HepG2 (cell line): ENCODE measurements around the gene UQCR11. TPM values are rescaled to one million over a fixed set of nuclear protein-coding genes. Genes with fewer than 3 reads are reported as not detected.
A peak's percentile ranks its signal among the peaks of the same experiment; 100 is the strongest.

Source experiments
- ATAC-seq: fragments of 200-7000 bp; cut with Tn5 transposase; 3 replicates; pipeline ENCODE4 v1.9.1; 2020; ENCODE audit warnings: mild to moderate bottlenecking, moderate library complexity
- BruUV-seq: library from RNA; stranded (reverse); fragments of 400-500 nt; replicated peaks from 2 replicates; lab custom pipeline; 2021; lab: Mats Ljungman, UMichigan
- CTCF ChIA-PET: fragments of 300-600 bp; formaldehyde crosslinking; extraction: SDS; loops from one replicate; lab custom pipeline; 2021; ENCODE audit warnings: low total read pairs, inconsistent platforms, low intra/inter-chr PET ratio; lab: Yijun Ruan, JAX
- POLR2A ChIA-PET: fragments of 350-600 bp; sonication (Branson Sonifier 250); formaldehyde crosslinking; loops from one replicate; lab custom pipeline; 2020; ENCODE audit warnings: antibody characterized with exemption, inconsistent platforms; lab: Yijun Ruan, JAX
- DNase-seq: peaks from one replicate; pipeline ENCODE4 v3.0.0-alpha.2; 2015; ENCODE audit warnings: low spot score
- FAIRE-seq: peaks from 3 replicates; lab custom pipeline; 2011; peaks lifted over from hg19 to GRCh38; lab: Jason Lieb, UNC
- H2AFZ ChIP-seq: one replicate; pipeline ENCODE4 v1.6.1; 2011; ENCODE audit warnings: low read length, inconsistent platforms
- H3K27ac ChIP-seq: fragments of 300-600 bp; 3 replicates; pipeline ENCODE4 v1.8.0; 2011; ENCODE audit warnings: mixed run types, mild to moderate bottlenecking, mixed read lengths, low read length, inconsistent platforms; ENCODE audit not compliant: insufficient read depth; ENCODE audit errors: extremely low read length
- H3K27me3 ChIP-seq, 2 experiments: fragments of 200-600 bp in 1 of 2; 2 replicates in 1 of 2; 3 replicates in 1 of 2; pipeline versions ENCODE4 v1.6.0 to v1.8.0; 2011; ENCODE audit warnings: low read length in 2 of 2, mild to moderate bottlenecking in 2 of 2, moderate library complexity in 2 of 2, inconsistent platforms in 1 of 2; ENCODE audit not compliant: insufficient read depth in 2 of 2, control insufficient read depth in 1 of 2
- H3K36me3 ChIP-seq, 2 experiments: fragments of 200-600 bp in 1 of 2; replicated peaks in 1 of 2; 2 replicates in 1 of 2; 3 replicates in 1 of 2; pipeline versions ENCODE4 v1.5.1 to v1.8.0; 2011; ENCODE audit warnings: low read length in 2 of 2, inconsistent platforms in 1 of 2; ENCODE audit not compliant: insufficient read depth in 2 of 2, control insufficient read depth in 1 of 2
- H3K4me1 ChIP-seq: 2 replicates; pipeline ENCODE4 v1.5.1; 2012; ENCODE audit warnings: low read length, inconsistent platforms; ENCODE audit not compliant: insufficient read depth
- H3K4me2 ChIP-seq: 2 replicates; pipeline ENCODE4 v1.6.0; 2011; ENCODE audit warnings: low read depth, low read length, inconsistent platforms
- H3K4me3 ChIP-seq, 3 experiments: fragments of 200-600 bp in 1 of 3; sonication (generic), shearing (Covaris generic) in 1 of 3; replicated peaks in 1 of 3; 2 replicates each; pipeline ENCODE4 v1.5.1; 2011 to 2016; ENCODE audit warnings: low read length in 3 of 3, inconsistent platforms in 2 of 3, low read depth in 2 of 3, mild to moderate bottlenecking in 2 of 3, control low read depth in 1 of 3, mixed read lengths in 1 of 3; ENCODE audit not compliant: insufficient read depth in 1 of 3
- H3K79me2 ChIP-seq: one replicate; pipeline ENCODE4 v1.6.1; 2011; ENCODE audit warnings: low read length, inconsistent platforms; ENCODE audit not compliant: insufficient read depth
- H3K9ac ChIP-seq: 2 replicates; pipeline ENCODE4 v1.6.0; 2011; ENCODE audit warnings: mild to moderate bottlenecking, low read depth, low read length, inconsistent platforms; ENCODE audit not compliant: insufficient read depth
- H3K9me3 ChIP-seq: 2 replicates; pipeline ENCODE4 v1.5.1; 2012; ENCODE audit warnings: mild to moderate bottlenecking, low read length
- H4K20me1 ChIP-seq: 2 replicates; pipeline ENCODE4 v1.6.0; 2011; ENCODE audit warnings: inconsistent platforms, mild to moderate bottlenecking, low read length, moderate library complexity; ENCODE audit not compliant: insufficient read depth
- AGO2 ChIP-seq: fragments of 200-400 bp; formaldehyde crosslinking; optimal IDR thresholded peaks from 2 replicates; pipeline ENCODE3; 2017; ENCODE audit warnings: mild to moderate bottlenecking, low read depth, low read length, moderate library complexity
- PAX8 ChIP-seq: sonication (generic); formaldehyde crosslinking; IDR thresholded peaks from 2 replicates; pipeline ENCODE4 v1.8.0; 2022; ENCODE audit warnings: mild to moderate bottlenecking, missing genetic modification reagents, borderline replicate concordance
- RBFOX2 ChIP-seq: fragments of 200-400 bp; formaldehyde crosslinking; IDR thresholded peaks from 2 replicates; pipeline ENCODE4 v1.6.1; 2017; ENCODE audit warnings: low read depth, mild to moderate bottlenecking, low read length
- YY1 ChIP-seq: IDR thresholded peaks from 2 replicates; pipeline ENCODE4 v1.6.1; 2011; ENCODE audit warnings: low read length, low read depth, moderate library complexity, mild to moderate bottlenecking; ENCODE audit not compliant: insufficient read depth, insufficient replicate concordance
- ZMAT3 ChIP-seq: sonication (generic); formaldehyde crosslinking; conservative IDR thresholded peaks from 2 replicates; pipeline ENCODE4 v1.7.0; 2021; ENCODE audit warnings: missing genetic modification reagents
- ZNF333 ChIP-seq: sonication (generic); formaldehyde crosslinking; IDR thresholded peaks from 2 replicates; pipeline ENCODE4 v1.4.0; 2020; ENCODE audit warnings: mild to moderate bottlenecking, missing genetic modification reagents, borderline replicate concordance
- ZNF562 ChIP-seq: sonication (generic); formaldehyde crosslinking; IDR thresholded peaks from 2 replicates; pipeline ENCODE4 v1.8.0; 2022; ENCODE audit warnings: missing genetic modification reagents, borderline replicate concordance
- WGBS: methylation state at CpG from one replicate; pipeline ENCODE4 v1.1.6; 2017; ENCODE audit warnings: low lambda C conversion rate; 5-methylcytosine and 5-hydroxymethylcytosine counted together
- in situ Hi-C: cut with HindIII; loops from 2 replicates; pipeline ENCODE4 v1.10.0; 2017; ENCODE audit warnings: low pct_unique_long_range_greater_than_20kb; ENCODE audit not compliant: extremely low pct_ligation_motif_present
- intact Hi-C: fragments of 100-400 bp; cut with micrococcal nuclease; formaldehyde crosslinking; loops from one replicate; pipeline ENCODE4 v1.10.0; 2022; ENCODE audit not compliant: unreplicated experiment
- polyA plus RNA-seq, 8 experiments: library from polyadenylated mRNA; depleted of rRNA in 3 of 8; stranded (reverse) in 7 of 8; unstranded in 1 of 8; fragments of >200 nt; fragmentation: Illumina TruSeq in 4 of 8; extraction: Trizol in 4 of 8; gene quantifications; 2 replicates each; pipeline versions ENCODE4 v1.2.1 to v1.2.3, GENCODE V29; 2011 to 2016; ENCODE audit warnings: low read depth in 4 of 8, missing spikeins in 1 of 8, mixed read lengths in 1 of 8; ENCODE audit not compliant: insufficient read depth in 1 of 8
- total RNA-seq, 5 experiments: library from RNA; depleted of rRNA; stranded (reverse); fragments of >200 nt; fragmentation: Illumina TruSeq; extraction: Trizol; gene quantifications; 2 replicates each; pipeline ENCODE4 v1.2.3, GENCODE V29; 2016; ENCODE audit warnings: low read depth in 1 of 5

Gene UQCR11
- total and polyA plus RNA-seq, 2 of the 13 experiments (the other 11 are each of a cell fraction or from before 2014, with no cell fraction given) = 125 to 214 TPM

GRCh38 chr19:1646149-1646548 is 40.9 kb upstream of the UQCR11 start:
- ATAC-seq = no peak
- ChIA-PET POLR2A (no interaction called here), CTCF (no interaction called here)
- Histone ChIP-seq H3K36me3 (peaks cover 2 to 47% of the 10 kb centered on the region in 2 experiments; a peak in 4 of 5 replicates), H4K20me1 (no peaks in the 10 kb centered on the region), H3K79me2 (peaks cover 11% of the 10 kb centered on the region), H3K27ac (no peak overlapping the region), H3K27me3 (no peaks in the 10 kb centered on the region), H3K4me3 (no peak overlapping the region), H3K9me3 (no peaks in the 10 kb centered on the region), H2AFZ (no peak overlapping the region), H3K9ac (no peak overlapping the region), H3K4me2 (no peak overlapping the region), H3K4me1 (peaks cover 12% of the 10 kb centered on the region)
- no peak for FAIRE-seq
- in situ Hi-C loops = no loop called here
- no peak for DNase-seq
- TF ChIP-seq AGO2 (peak; percentile 44), RBFOX2 (0 out of 2 replicates have a peak, but pooled peaks have one; percentile 41), ZNF333 (CRISPR knock-in tag) (no peak), YY1 (no peak), PAX8 (CRISPR knock-in tag) (no peak), ZMAT3 (CRISPR knock-in tag) (no peak)
- intact Hi-C loops = no loop called here
- WGBS = 99% methylated on average over 22 of the region's 24 CpGs
- BruUV-seq = no TSS peak

- H3K4me2 ChIP-seq = no peak overlapping the region
- no peaks in the 10 kb centered on the region for H3K27me3 ChIP-seq
- H3K4me1 ChIP-seq = peaks cover 3% of the 10 kb centered on the region; the same call in 1 of the 2 replicates
- no peaks in the 10 kb centered on the region for H4K20me1 ChIP-seq
- in situ Hi-C loops (no loop called here), intact Hi-C loops (no loop called here)
- 96% methylated on average over 18 of the region's 23 CpGs for WGBS
- no peak overlapping the region for H3K27ac ChIP-seq
- no peak overlapping the region for H3K9ac ChIP-seq
- FAIRE-seq (no peak), DNase-seq (no peak), ATAC-seq (no peak)
- no peak overlapping the region for H3K4me3 ChIP-seq
- CTCF ChIA-PET = no interaction called here
- peaks cover 5% of the 10 kb centered on the region for H3K79me2 ChIP-seq
- no TSS peak for BruUV-seq
- TF ChIP-seq ZNF562 (CRISPR knock-in tag) = no peak
- peak; percentile 67 for TF ChIP-seq AGO2
- peaks cover 2 to 48% of the 10 kb centered on the region in 2 experiments; a peak in 4 of 5 replicates for H3K36me3 ChIP-seq
- H3K9me3 ChIP-seq = no peaks in the 10 kb centered on the region
- no peak overlapping the region for H2AFZ ChIP-seq
- POLR2A ChIA-PET = no interaction called here
Measured at GRCh38 chr19:1645299-1645698, 40.0 kb upstream of the UQCR11 start.
